SK-N-SH (cell line): ENCODE data around the gene PAFAH1B1. TPM values are rescaled to one million over a fixed set of nuclear protein-coding genes. Genes with fewer than 3 reads are reported as not detected.

Experiments
- CTCF ChIA-PET: fragments of 300-600, 350-600 bp; formaldehyde crosslinking; extraction: SDS; loops from one replicate; lab custom pipeline; 2021; lab: Yijun Ruan, JAX
- POLR2A ChIA-PET: fragments of 350-600 bp; sonication (Branson Sonifier 250); formaldehyde crosslinking; extraction: SDS; loops from one replicate; lab custom pipeline; 2020; ENCODE audit warnings: antibody characterized with exemption, inconsistent platforms; lab: Yijun Ruan, JAX
- DNase-seq: peaks from one replicate; pipeline ENCODE4 v3.0.0; 2012
- H2AFZ ChIP-seq: fragments of 200-600 bp; sonication (generic); 2 replicates; pipeline ENCODE4 v1.8.1; 2016; ENCODE audit warnings: antibody characterized with exemption, mild to moderate bottlenecking, low read depth
- H3F3A ChIP-seq: fragments of 200-600 bp; sonication (generic); replicated peaks from 2 replicates; pipeline ENCODE3; 2016; ENCODE audit warnings: antibody characterized with exemption, mild to moderate bottlenecking; ENCODE audit not compliant: insufficient read depth
- H3K27ac ChIP-seq, 2 experiments: fragments of 200-500 bp in 1 of 2; fragments of 200-600 bp in 1 of 2; sonication (Bioruptor generic) in 1 of 2; sonication (generic), shearing (Covaris generic) in 1 of 2; 2 replicates each; pipeline versions ENCODE4 v1.5.1 to v1.6.1; 2014 to 2016; ENCODE audit warnings: low read depth in 2 of 2, inconsistent platforms in 1 of 2, low read length in 1 of 2, mild to moderate bottlenecking in 1 of 2, mixed read lengths in 1 of 2
- H3K27me3 ChIP-seq: fragments of 200-600 bp; sonication (generic), shearing (Covaris generic); 2 replicates; pipeline ENCODE4 v1.6.1; 2016; ENCODE audit warnings: mixed run types; ENCODE audit not compliant: insufficient read depth
- H3K36me3 ChIP-seq, 2 experiments: fragments of 200-500 bp in 1 of 2; fragments of 200-600 bp in 1 of 2; sonication (Bioruptor generic) in 1 of 2; sonication (generic) in 1 of 2; replicated peaks in 1 of 2; 2 replicates each; pipeline versions ENCODE3 to v1.5.1; 2014 to 2016; ENCODE audit warnings: low read length in 1 of 2, mild to moderate bottlenecking in 1 of 2; ENCODE audit not compliant: insufficient read depth in 2 of 2, control insufficient read depth in 1 of 2
- H3K4me1 ChIP-seq, 2 experiments: fragments of 200-500 bp in 1 of 2; fragments of 200-600 bp in 1 of 2; sonication (Bioruptor generic) in 1 of 2; sonication (generic), shearing (Covaris generic) in 1 of 2; 2 replicates each; pipeline versions ENCODE4 v1.5.1 to v1.6.1; 2014 to 2016; ENCODE audit warnings: low read depth in 1 of 2, low read length in 1 of 2, mixed run types in 1 of 2; ENCODE audit not compliant: insufficient read depth in 2 of 2, control insufficient read depth in 1 of 2
- H3K4me2 ChIP-seq: fragments of 200-600 bp; sonication (generic), shearing (Covaris generic); 2 replicates; pipeline ENCODE4 v1.6.1; 2017; ENCODE audit warnings: mixed run types
- H3K4me3 ChIP-seq, 2 experiments: fragments of 200-500 bp in 1 of 2; fragments of 200-600 bp in 1 of 2; sonication (Bioruptor generic) in 1 of 2; sonication (generic), shearing (Covaris generic) in 1 of 2; 2 replicates each; pipeline versions ENCODE4 v1.5.1 to v1.8.1; 2014 to 2016; ENCODE audit warnings: low read depth in 2 of 2, inconsistent platforms in 1 of 2, low read length in 1 of 2, mild to moderate bottlenecking in 1 of 2, mixed read lengths in 1 of 2, moderate library complexity in 1 of 2
- H3K79me2 ChIP-seq: fragments of 200-600 bp; sonication (generic); 2 replicates; pipeline ENCODE4 v1.8.1; 2017; ENCODE audit warnings: mild to moderate bottlenecking; ENCODE audit not compliant: insufficient read depth
- H3K9ac ChIP-seq: fragments of 200-600 bp; sonication (generic); 2 replicates; pipeline ENCODE4 v1.6.1; 2017; ENCODE audit warnings: mixed run types
- H3K9me2 ChIP-seq: fragments of 200-600 bp; sonication (generic); 2 replicates; pipeline ENCODE4 v1.6.1; 2017; ENCODE audit warnings: mixed run types
- H3K9me3 ChIP-seq: fragments of 200-600 bp; sonication (generic); 2 replicates; pipeline ENCODE4 v1.6.1; 2017; ENCODE audit warnings: mixed run types, mild to moderate bottlenecking, moderate library complexity
- H4K20me1 ChIP-seq: fragments of 200-600 bp; sonication (generic); 2 replicates; pipeline ENCODE4 v1.6.1; 2017; ENCODE audit warnings: mild to moderate bottlenecking, mixed run types; ENCODE audit not compliant: insufficient read depth
- ELF1 ChIP-seq: IDR thresholded peaks from 2 replicates; pipeline ENCODE4 v1.4.0; 2012
- EP300 ChIP-seq, 2 experiments: IDR thresholded peaks; 2 replicates each; pipeline versions ENCODE4 v1.4.0 to v1.6.1; 2012; ENCODE audit warnings: borderline replicate concordance in 1 of 2, low read depth in 1 of 2, low read length in 1 of 2
- FOSL2 ChIP-seq: IDR thresholded peaks from 2 replicates; pipeline ENCODE4 v1.4.0; 2012; ENCODE audit warnings: low read depth, mild to moderate bottlenecking, moderate library complexity, borderline replicate concordance
- GABPA ChIP-seq: IDR thresholded peaks from 2 replicates; pipeline ENCODE4 v1.4.0; 2012; ENCODE audit warnings: low read depth, mild to moderate bottlenecking
- GATA2 ChIP-seq: sonication (generic); formaldehyde crosslinking; IDR thresholded peaks from 2 replicates; pipeline ENCODE4 v1.5.0; 2020; ENCODE audit warnings: mild to moderate bottlenecking, missing genetic modification reagents
- RFX5 ChIP-seq: IDR thresholded peaks from 2 replicates; pipeline ENCODE4 v1.6.1; 2012; ENCODE audit warnings: mild to moderate bottlenecking, improper control_type of control experiment, low read length
- SMC3 ChIP-seq: IDR thresholded peaks from 2 replicates; pipeline ENCODE4 v1.6.1; 2012; ENCODE audit warnings: low read depth, low read length, improper control_type of control experiment
- TCF12 ChIP-seq: IDR thresholded peaks from 2 replicates; pipeline ENCODE4 v1.4.0; 2012
- WGBS: methylation state at CpG from one replicate; pipeline ENCODE4 v1.1.6; 2017; ENCODE audit warnings: low lambda C conversion rate; 5-methylcytosine and 5-hydroxymethylcytosine counted together
- polyA plus RNA-seq, 3 experiments: library from polyadenylated mRNA; depleted of rRNA; stranded (reverse); fragments of >200 nt; gene quantifications; 2 replicates each; pipeline ENCODE4 v1.2.3, GENCODE V29; 2012
- TF ChIP-seq, protein P1 (sequence below): fragments of 200-600 bp; sonication (generic); IDR thresholded peaks from 2 replicates; pipeline ENCODE4 v1.6.1; 2017; ENCODE audit warnings: antibody characterized with exemption, mild to moderate bottlenecking, moderate library complexity
- TF ChIP-seq, protein P2 (sequence below): fragments of 150-350 bp; IDR thresholded peaks from 2 replicates; pipeline ENCODE4 v1.6.1; 2016; ENCODE audit warnings: mild to moderate bottlenecking, low read depth, low read length
- TF ChIP-seq, protein P3 (sequence below): fragments of 150-350 bp; IDR thresholded peaks from 2 replicates; pipeline ENCODE4 v1.6.1; 2017; ENCODE audit warnings: antibody characterized with exemption, low read length, low read depth, borderline replicate concordance
- TF ChIP-seq, protein P4 (sequence below): IDR thresholded peaks from 2 replicates; pipeline ENCODE4 v1.4.0; 2012; ENCODE audit warnings: low read depth, borderline replicate concordance

PAFAH1B1 gene
- polyA plus RNA-seq, 1 of the 3 experiments (the other 2 are of a cell fraction), result 37.3 TPM

DNA sequence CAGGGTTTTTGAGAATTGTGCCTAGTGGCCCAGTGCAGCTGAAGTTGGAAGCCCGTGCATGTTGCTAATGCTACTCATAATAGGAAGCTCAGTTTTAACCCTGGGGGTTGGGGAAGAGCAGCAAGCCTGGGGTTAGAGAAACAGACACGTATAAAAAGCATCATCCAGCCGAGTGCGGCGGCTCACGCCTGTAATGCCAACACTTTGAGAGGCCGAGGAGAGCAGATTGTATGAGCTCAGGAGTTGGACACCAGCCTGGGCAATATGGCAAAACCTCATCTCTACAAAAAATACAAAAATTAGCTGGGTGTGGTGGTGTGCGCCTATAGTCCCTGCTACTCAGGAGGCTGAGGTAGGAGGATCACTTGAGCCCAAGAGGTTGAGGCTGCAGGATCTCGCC is 120.4 kb downstream of the PAFAH1B1 start (continued):
- TF ChIP-seq, protein P1, sequence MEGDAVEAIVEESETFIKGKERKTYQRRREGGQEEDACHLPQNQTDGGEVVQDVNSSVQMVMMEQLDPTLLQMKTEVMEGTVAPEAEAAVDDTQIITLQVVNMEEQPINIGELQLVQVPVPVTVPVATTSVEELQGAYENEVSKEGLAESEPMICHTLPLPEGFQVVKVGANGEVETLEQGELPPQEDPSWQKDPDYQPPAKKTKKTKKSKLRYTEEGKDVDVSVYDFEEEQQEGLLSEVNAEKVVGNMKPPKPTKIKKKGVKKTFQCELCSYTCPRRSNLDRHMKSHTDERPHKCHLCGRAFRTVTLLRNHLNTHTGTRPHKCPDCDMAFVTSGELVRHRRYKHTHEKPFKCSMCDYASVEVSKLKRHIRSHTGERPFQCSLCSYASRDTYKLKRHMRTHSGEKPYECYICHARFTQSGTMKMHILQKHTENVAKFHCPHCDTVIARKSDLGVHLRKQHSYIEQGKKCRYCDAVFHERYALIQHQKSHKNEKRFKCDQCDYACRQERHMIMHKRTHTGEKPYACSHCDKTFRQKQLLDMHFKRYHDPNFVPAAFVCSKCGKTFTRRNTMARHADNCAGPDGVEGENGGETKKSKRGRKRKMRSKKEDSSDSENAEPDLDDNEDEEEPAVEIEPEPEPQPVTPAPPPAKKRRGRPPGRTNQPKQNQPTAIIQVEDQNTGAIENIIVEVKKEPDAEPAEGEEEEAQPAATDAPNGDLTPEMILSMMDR, result no peak
- TF ChIP-seq, protein P2, sequence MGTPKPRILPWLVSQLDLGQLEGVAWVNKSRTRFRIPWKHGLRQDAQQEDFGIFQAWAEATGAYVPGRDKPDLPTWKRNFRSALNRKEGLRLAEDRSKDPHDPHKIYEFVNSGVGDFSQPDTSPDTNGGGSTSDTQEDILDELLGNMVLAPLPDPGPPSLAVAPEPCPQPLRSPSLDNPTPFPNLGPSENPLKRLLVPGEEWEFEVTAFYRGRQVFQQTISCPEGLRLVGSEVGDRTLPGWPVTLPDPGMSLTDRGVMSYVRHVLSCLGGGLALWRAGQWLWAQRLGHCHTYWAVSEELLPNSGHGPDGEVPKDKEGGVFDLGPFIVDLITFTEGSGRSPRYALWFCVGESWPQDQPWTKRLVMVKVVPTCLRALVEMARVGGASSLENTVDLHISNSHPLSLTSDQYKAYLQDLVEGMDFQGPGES, result no peak

DNA sequence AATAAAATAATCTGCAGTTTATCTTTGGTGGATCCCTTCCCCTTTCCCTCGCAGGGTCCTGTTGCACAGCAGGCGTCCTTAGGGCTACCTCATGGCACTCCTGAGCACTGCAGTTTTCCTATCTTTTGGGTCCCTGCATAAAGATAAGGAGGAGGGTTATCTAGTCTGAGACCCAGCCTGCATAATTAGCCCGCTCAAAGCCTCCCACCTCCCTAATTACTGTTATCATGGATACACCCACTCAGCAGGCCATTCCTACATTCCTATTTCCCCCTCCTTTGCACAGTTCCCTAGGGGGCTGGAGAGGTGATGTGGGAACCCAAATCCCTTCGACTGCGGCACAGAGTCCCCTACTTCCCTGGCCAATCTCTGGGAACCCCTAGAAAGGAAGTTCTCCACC is 123.2 kb downstream of the PAFAH1B1 start:
- no peaks in the 10 kb centered on the region for H4K20me1 ChIP-seq
- DNase-seq, result no peak
- H3K36me3 ChIP-seq, result no peaks in the 10 kb centered on the region
- TF ChIP-seq, protein P3, sequence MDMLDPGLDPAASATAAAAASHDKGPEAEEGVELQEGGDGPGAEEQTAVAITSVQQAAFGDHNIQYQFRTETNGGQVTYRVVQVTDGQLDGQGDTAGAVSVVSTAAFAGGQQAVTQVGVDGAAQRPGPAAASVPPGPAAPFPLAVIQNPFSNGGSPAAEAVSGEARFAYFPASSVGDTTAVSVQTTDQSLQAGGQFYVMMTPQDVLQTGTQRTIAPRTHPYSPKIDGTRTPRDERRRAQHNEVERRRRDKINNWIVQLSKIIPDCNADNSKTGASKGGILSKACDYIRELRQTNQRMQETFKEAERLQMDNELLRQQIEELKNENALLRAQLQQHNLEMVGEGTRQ, result no peak
- no peak for TF ChIP-seq GATA2 (CRISPR knock-in tag)
- TF ChIP-seq, all 33 proteins: peak for 0
- Histone ChIP-seq H3K9ac (no peak overlapping the region), H2AFZ (no peak overlapping the region), H3K9me2 (no peaks in the 10 kb centered on the region), H3K4me3 (no peak overlapping the region), H3K27ac (no peak overlapping the region), H3K9me3 (no peaks in the 10 kb centered on the region), H3K4me2 (no peak overlapping the region), H3K27me3 (no peaks in the 10 kb centered on the region), H3K4me1 (peaks cover 3 to 10% of the 10 kb centered on the region in 2 experiments; a peak in 1 of 4 replicates), H3K79me2 (peaks cover 6% of the 10 kb centered on the region; the same call in 1 of the 2 replicates), H3F3A (no peaks in the 10 kb centered on the region)
- ChIA-PET CTCF (no interaction called here), POLR2A (no interaction called here)
- 92% methylated on average over 5 of the region's 5 CpGs for WGBS

DNA sequence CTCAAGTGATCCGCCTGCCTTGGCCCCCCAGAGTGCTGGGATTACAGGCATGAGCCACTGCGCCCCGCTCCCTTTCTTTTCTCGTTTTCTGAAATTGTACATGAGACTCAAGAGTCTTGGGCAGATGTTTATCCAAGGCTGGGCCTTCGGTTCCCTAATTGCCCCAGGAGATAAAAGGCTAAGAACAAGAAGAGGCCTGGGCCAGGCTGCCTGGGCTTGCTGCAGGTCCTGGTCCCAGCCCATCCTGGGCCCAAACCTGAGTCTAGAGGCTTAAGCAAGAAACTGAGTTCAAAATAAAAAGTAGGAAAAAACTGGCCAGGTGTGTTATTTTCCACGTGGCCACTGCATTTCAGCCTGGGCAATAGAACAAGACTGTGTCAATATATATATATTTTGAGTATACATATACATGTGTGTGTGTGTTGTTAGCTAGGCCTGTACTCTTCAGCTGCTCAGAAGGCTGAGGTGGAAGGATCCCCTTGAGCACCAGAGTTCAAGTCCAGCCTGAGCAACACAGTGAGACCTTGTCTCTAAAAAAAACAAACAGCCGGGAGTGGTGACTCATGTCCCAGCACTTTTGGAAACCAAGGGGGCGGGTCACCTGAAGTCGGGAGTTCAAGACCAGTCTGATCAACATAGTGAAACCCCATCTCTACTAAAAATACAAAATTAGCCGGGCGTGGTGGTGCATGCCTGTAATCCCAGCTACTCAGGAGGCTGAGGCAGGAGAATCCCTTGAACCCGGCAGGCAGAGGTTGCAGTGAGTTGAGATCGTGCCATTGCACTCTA is 124.9 kb downstream of the PAFAH1B1 start:
- no peaks in the 10 kb centered on the region for H3K79me2 ChIP-seq
- no peaks in the 10 kb centered on the region for H3F3A ChIP-seq
- no peaks in the 10 kb centered on the region for H4K20me1 ChIP-seq
- H3K36me3 ChIP-seq, result no peaks in the 10 kb centered on the region
- CTCF ChIA-PET, result no interaction called here
- no peak overlapping the region for H3K4me2 ChIP-seq
- TF ChIP-seq FOSL2, result no peak
- TF ChIP-seq TCF12, result no peak
- TF ChIP-seq SMC3, result no peak
- TF ChIP-seq GATA2 (CRISPR knock-in tag), result no peak
- no peak for TF ChIP-seq EP300 (IDR thresholded peaks at IDR 0.05; ENCODE audit: borderline replicate concordance in 1 of 2, low read depth in 1 of 2, low read length in 1 of 2)
- TF ChIP-seq, protein P4, sequence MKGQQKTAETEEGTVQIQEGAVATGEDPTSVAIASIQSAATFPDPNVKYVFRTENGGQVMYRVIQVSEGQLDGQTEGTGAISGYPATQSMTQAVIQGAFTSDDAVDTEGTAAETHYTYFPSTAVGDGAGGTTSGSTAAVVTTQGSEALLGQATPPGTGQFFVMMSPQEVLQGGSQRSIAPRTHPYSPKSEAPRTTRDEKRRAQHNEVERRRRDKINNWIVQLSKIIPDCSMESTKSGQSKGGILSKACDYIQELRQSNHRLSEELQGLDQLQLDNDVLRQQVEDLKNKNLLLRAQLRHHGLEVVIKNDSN, result no peak
- no peak for TF ChIP-seq GABPA
- no peak for TF ChIP-seq RFX5
- TF ChIP-seq ELF1, result no peak
- H3K9me3 ChIP-seq, result no peaks in the 10 kb centered on the region
- H3K27me3 ChIP-seq, result no peaks in the 10 kb centered on the region
- no peak for DNase-seq
- H3K27ac ChIP-seq, result no peak overlapping the region
- POLR2A ChIA-PET, result no interaction called here
- no peaks in the 10 kb centered on the region for H3K4me1 ChIP-seq
- H3K9ac ChIP-seq, result no peak overlapping the region
- H3K4me3 ChIP-seq, result no peak overlapping the region
- 84% methylated on average over 13 of the region's 13 CpGs for WGBS
- H3K9me2 ChIP-seq, result no peaks in the 10 kb centered on the region
- H2AFZ ChIP-seq, result no peak overlapping the region
